Measurements from ENCODE around the gene LRRN1. TPM values are rescaled to one million over a fixed set of nuclear protein-coding genes. Genes with fewer than 3 reads are reported as not detected.

The LRRN1 gene
- polyA plus RNA-seq, 2 of the 4 experiments (the other 2 are of a cell fraction), result not detected

DNA sequence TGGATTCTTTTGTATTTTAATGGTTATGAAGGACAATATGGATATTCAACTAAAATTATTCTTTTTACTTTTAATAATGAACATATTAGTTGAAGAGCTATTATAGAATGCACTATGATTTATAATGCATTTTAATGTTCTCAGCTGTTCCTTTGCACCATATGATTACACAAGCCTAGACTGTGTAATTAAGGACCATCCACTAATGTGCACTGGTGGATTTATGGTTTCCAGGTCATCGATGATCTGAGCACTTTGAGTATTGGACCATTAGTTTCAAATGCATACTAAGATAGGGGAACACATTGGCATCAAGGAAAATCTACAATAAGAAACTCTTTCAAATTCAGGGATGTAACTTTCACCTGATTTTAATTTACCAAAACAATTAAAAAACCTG is 16.8 kb downstream of the LRRN1 start:
- DNase-seq (ENCODE audit: low read depth in 1 of 2, low spot score in 1 of 2) (no peak), FAIRE-seq (no peak), ATAC-seq (no peak)
- CTCF ChIA-PET, result no interaction called here
- Histone ChIP-seq H3K9me3 (no peaks in the 10 kb centered on the region), H3K4me3 (no peak overlapping the region), H3K27ac (no peak overlapping the region), H3K4me2 (no peak overlapping the region), H3K4me1 (no peaks in the 10 kb centered on the region)
- 4% methylated on average over 1 of the region's 1 CpG for WGBS (ENCODE audit: missing lambda C conversion rate)
- POLR2A ChIA-PET, result no interaction called here
- TF ChIP-seq, protein P1, sequence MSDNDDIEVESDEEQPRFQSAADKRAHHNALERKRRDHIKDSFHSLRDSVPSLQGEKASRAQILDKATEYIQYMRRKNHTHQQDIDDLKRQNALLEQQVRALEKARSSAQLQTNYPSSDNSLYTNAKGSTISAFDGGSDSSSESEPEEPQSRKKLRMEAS (IDR thresholded peaks at IDR 0.05), result no peak
- TF ChIP-seq SMC3 (IDR thresholded peaks at IDR 0.05) (no peak), JUNB (IDR thresholded peaks at IDR 0.05) (no peak), POLR2A (IDR thresholded peaks at IDR 0.05; ENCODE audit: low read length) (no peak)
- TF ChIP-seq, protein P2, sequence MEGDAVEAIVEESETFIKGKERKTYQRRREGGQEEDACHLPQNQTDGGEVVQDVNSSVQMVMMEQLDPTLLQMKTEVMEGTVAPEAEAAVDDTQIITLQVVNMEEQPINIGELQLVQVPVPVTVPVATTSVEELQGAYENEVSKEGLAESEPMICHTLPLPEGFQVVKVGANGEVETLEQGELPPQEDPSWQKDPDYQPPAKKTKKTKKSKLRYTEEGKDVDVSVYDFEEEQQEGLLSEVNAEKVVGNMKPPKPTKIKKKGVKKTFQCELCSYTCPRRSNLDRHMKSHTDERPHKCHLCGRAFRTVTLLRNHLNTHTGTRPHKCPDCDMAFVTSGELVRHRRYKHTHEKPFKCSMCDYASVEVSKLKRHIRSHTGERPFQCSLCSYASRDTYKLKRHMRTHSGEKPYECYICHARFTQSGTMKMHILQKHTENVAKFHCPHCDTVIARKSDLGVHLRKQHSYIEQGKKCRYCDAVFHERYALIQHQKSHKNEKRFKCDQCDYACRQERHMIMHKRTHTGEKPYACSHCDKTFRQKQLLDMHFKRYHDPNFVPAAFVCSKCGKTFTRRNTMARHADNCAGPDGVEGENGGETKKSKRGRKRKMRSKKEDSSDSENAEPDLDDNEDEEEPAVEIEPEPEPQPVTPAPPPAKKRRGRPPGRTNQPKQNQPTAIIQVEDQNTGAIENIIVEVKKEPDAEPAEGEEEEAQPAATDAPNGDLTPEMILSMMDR (IDR thresholded peaks at IDR 0.05), result no peak

DNA sequence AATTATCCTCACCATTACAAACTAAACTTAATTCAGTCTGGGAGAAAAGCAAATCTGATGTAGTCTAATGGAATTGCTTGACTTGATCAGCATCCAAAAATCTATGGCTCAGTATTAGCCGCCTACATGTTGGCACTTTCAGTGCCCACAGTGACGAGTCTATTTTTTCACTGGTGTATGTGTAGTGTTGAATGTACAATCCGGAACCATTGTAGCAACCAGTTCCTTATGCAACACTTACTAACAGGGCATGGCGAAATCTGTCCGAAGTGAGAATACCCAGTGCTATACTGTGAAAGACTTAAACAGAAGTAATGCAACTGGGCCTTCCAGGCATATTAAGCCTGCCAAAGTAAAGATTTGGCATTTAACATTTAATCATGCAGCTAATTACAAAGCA is 18.6 kb downstream of the LRRN1 start:
- DNase-seq (ENCODE audit: low read depth in 1 of 2, low spot score in 1 of 2), result no peak
- 28% methylated on average over 5 of the region's 5 CpGs for WGBS (ENCODE audit: missing lambda C conversion rate)
- Histone ChIP-seq H3K27ac (no peak overlapping the region), H3K4me2 (no peak overlapping the region), H3K4me3 (no peak overlapping the region), H3K9me3 (no peaks in the 10 kb centered on the region), H3K4me1 (no peaks in the 10 kb centered on the region)
- ChIA-PET POLR2A (no interaction called here), CTCF (no interaction called here)
- TF ChIP-seq POLR2A (IDR thresholded peaks at IDR 0.05; ENCODE audit: low read length) (no peak), RNF2 (IDR thresholded peaks at IDR 0.05; ENCODE audit: borderline replicate concordance, low read depth) (no peak), NFE2L2 (conservative IDR thresholded peaks at IDR 0.05; ENCODE audit: low read length) (no peak), HOXA7 (CRISPR knock-in tag; IDR thresholded peaks at IDR 0.05) (no peak)
- TF ChIP-seq, protein P3, sequence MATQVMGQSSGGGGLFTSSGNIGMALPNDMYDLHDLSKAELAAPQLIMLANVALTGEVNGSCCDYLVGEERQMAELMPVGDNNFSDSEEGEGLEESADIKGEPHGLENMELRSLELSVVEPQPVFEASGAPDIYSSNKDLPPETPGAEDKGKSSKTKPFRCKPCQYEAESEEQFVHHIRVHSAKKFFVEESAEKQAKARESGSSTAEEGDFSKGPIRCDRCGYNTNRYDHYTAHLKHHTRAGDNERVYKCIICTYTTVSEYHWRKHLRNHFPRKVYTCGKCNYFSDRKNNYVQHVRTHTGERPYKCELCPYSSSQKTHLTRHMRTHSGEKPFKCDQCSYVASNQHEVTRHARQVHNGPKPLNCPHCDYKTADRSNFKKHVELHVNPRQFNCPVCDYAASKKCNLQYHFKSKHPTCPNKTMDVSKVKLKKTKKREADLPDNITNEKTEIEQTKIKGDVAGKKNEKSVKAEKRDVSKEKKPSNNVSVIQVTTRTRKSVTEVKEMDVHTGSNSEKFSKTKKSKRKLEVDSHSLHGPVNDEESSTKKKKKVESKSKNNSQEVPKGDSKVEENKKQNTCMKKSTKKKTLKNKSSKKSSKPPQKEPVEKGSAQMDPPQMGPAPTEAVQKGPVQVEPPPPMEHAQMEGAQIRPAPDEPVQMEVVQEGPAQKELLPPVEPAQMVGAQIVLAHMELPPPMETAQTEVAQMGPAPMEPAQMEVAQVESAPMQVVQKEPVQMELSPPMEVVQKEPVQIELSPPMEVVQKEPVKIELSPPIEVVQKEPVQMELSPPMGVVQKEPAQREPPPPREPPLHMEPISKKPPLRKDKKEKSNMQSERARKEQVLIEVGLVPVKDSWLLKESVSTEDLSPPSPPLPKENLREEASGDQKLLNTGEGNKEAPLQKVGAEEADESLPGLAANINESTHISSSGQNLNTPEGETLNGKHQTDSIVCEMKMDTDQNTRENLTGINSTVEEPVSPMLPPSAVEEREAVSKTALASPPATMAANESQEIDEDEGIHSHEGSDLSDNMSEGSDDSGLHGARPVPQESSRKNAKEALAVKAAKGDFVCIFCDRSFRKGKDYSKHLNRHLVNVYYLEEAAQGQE (IDR thresholded peaks at IDR 0.05), result no peak
- TF ChIP-seq, protein P4, sequence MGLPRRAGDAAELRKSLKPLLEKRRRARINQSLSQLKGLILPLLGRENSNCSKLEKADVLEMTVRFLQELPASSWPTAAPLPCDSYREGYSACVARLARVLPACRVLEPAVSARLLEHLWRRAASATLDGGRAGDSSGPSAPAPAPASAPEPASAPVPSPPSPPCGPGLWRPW (IDR thresholded peaks at IDR 0.05), result no peak
- FAIRE-seq, result no peak
- ATAC-seq, result no peak

GRCh38 chr3:3821777-3822176 is 22.5 kb downstream of the LRRN1 start:
- H3K27ac ChIP-seq, result no peak overlapping the region
- no peaks in the 10 kb centered on the region for H3K9me3 ChIP-seq
- no peak overlapping the region for H3K4me3 ChIP-seq
- POLR2A ChIA-PET, result no interaction called here
- DNase-seq (ENCODE audit: low read depth in 1 of 2, low spot score in 1 of 2) (no peak), FAIRE-seq (no peak), ATAC-seq (no peak)
- CTCF ChIA-PET, result no interaction called here
- WGBS (ENCODE audit: missing lambda C conversion rate), result 15% methylated on average over 4 of the region's 4 CpGs
- H3K4me1 ChIP-seq, result no peaks in the 10 kb centered on the region
- H3K4me2 ChIP-seq, result no peak overlapping the region
- TF ChIP-seq, protein P5, sequence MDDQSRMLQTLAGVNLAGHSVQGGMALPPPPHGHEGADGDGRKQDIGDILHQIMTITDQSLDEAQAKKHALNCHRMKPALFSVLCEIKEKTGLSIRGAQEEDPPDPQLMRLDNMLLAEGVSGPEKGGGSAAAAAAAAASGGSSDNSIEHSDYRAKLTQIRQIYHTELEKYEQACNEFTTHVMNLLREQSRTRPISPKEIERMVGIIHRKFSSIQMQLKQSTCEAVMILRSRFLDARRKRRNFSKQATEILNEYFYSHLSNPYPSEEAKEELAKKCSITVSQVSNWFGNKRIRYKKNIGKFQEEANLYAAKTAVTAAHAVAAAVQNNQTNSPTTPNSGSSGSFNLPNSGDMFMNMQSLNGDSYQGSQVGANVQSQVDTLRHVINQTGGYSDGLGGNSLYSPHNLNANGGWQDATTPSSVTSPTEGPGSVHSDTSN (IDR thresholded peaks at IDR 0.05), result no peak
- TF ChIP-seq TFCP2L1 (CRISPR knock-in tag; IDR thresholded peaks at IDR 0.05) (no peak), HDAC2 (IDR thresholded peaks at IDR 0.05) (no peak), RCOR1 (IDR thresholded peaks at IDR 0.05; ENCODE audit: low read depth, low read length) (no peak)

DNA sequence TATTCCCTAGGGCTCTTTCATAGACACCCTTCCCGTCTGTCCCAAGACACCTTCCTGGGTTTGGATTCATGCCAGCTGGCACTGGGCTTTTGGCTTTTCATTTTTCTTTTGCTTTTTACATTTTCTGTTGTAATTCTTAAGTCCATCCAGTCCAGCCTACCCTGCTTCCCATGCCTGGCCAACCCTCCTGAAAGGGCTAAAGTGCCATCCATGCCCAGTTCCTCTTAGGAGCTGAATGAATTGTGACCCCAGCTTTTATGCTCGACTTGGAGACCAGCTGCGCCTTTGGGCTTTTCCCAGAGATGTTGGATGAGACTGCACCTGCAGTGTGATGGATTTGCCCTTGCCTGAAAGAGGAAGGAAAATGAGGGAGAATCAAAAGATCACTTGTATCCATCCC is 25.8 kb downstream of the LRRN1 start:
- TF ChIP-seq JUN (IDR thresholded peaks at IDR 0.05), result no peak
- no peak for TF ChIP-seq RCOR1 (IDR thresholded peaks at IDR 0.05; ENCODE audit: low read depth, low read length)
- TF ChIP-seq HMGXB4 (CRISPR knock-in tag; IDR thresholded peaks at IDR 0.05; ENCODE audit: borderline replicate concordance), result no peak
- no peak for TF ChIP-seq ZFP36 (IDR thresholded peaks at IDR 0.05; ENCODE audit: borderline replicate concordance, partially characterized antibody)
- CTCF ChIA-PET, result no interaction called here
- Histone ChIP-seq H3K4me2 (no peak overlapping the region), H3K27ac (no peak overlapping the region), H3K4me3 (no peak overlapping the region), H3K9me3 (no peaks in the 10 kb centered on the region), H3K4me1 (no peaks in the 10 kb centered on the region)
- ATAC-seq (no peak), FAIRE-seq (no peak), DNase-seq (ENCODE audit: low read depth in 1 of 2, low spot score in 1 of 2) (no peak)
- WGBS (ENCODE audit: missing lambda C conversion rate), result 5% methylated on average over 3 of the region's 3 CpGs
- POLR2A ChIA-PET, result no interaction called here
